NT2/D1 (cell line): ENCODE data around the gene CTDSPL2.

Experiments used
- DNase-seq: peaks from one replicate; pipeline ENCODE4 v3.0.0-alpha.2; 2011; ENCODE audit warnings: low read depth, low spot score
- H3K27me3 ChIP-seq: 2 replicates; pipeline ENCODE4 v1.6.0; 2011; ENCODE audit warnings: mild to moderate bottlenecking; ENCODE audit not compliant: insufficient read length, insufficient read depth
- H3K36me3 ChIP-seq: 2 replicates; pipeline ENCODE4 v1.6.1; 2011; ENCODE audit warnings: mild to moderate bottlenecking, low read length, mixed read lengths; ENCODE audit not compliant: insufficient read depth, insufficient read length
- H3K4me1 ChIP-seq: 2 replicates; pipeline ENCODE4 v1.5.1; 2011; ENCODE audit not compliant: insufficient read depth, insufficient read length
- H3K4me3 ChIP-seq: 2 replicates; pipeline ENCODE4 v1.5.1; 2011; ENCODE audit warnings: low read depth; ENCODE audit not compliant: insufficient read length
- H3K9ac ChIP-seq: 2 replicates; pipeline ENCODE4 v1.6.0; 2011; ENCODE audit warnings: low read depth; ENCODE audit not compliant: insufficient read length
- H3K9me3 ChIP-seq: 2 replicates; pipeline ENCODE4 v1.5.1; 2011; ENCODE audit warnings: mild to moderate bottlenecking, low read length; ENCODE audit not compliant: insufficient read depth
- SUZ12 ChIP-seq: IDR thresholded peaks from 2 replicates; pipeline ENCODE4 v1.6.1; 2011; ENCODE audit not compliant: insufficient read length, insufficient read depth; ENCODE audit errors: extremely low read depth
- YY1 ChIP-seq: IDR thresholded peaks from 2 replicates; pipeline ENCODE4 v1.6.1; 2011; ENCODE audit not compliant: insufficient read length, insufficient read depth
- ZNF274 ChIP-seq: IDR thresholded peaks from 2 replicates; pipeline ENCODE4 v1.6.1; 2011; ENCODE audit warnings: mild to moderate bottlenecking, low read depth, low read length

CTDSPL2 gene

GRCh38 chr15:44458429-44458828 lies 31.0 kb downstream of the CTDSPL2 start:
- H3K9ac ChIP-seq, result no peak overlapping the region
- H3K4me1 ChIP-seq, result no peaks in the 10 kb centered on the region
- peaks cover 31% of the 10 kb centered on the region for H3K36me3 ChIP-seq
- H3K9me3 ChIP-seq, result no peaks in the 10 kb centered on the region
- TF ChIP-seq SUZ12, result no peak
- TF ChIP-seq YY1, result no peak
- TF ChIP-seq ZNF274, result no peak
- H3K4me3 ChIP-seq, result no peak overlapping the region
- DNase-seq, result no peak
- no peaks in the 10 kb centered on the region for H3K27me3 ChIP-seq

- no peak overlapping the region for H3K4me3 ChIP-seq
- no peak for TF ChIP-seq ZNF274
- no peak for TF ChIP-seq YY1
- H3K27me3 ChIP-seq, result no peaks in the 10 kb centered on the region
- no peak overlapping the region for H3K9ac ChIP-seq
- no peaks in the 10 kb centered on the region for H3K9me3 ChIP-seq
- DNase-seq, result no peak
- peaks cover 21% of the 10 kb centered on the region for H3K36me3 ChIP-seq
- H3K4me1 ChIP-seq, result no peaks in the 10 kb centered on the region
Observed at GRCh38 chr15:44468709-44469385, 41.4 kb downstream of the CTDSPL2 start.

GRCh38 chr15:44471885-44472455 lies 44.5 kb downstream of the CTDSPL2 start:
- H3K9ac ChIP-seq, result no peak overlapping the region
- peaks cover 13% of the 10 kb centered on the region for H3K36me3 ChIP-seq
- H3K4me1 ChIP-seq, result no peaks in the 10 kb centered on the region
- H3K4me3 ChIP-seq, result no peak overlapping the region
- no peaks in the 10 kb centered on the region for H3K27me3 ChIP-seq
- no peaks in the 10 kb centered on the region for H3K9me3 ChIP-seq
- DNase-seq, result no peak
- TF ChIP-seq ZNF274 (no peak), YY1 (no peak), SUZ12 (no peak)

DNA sequence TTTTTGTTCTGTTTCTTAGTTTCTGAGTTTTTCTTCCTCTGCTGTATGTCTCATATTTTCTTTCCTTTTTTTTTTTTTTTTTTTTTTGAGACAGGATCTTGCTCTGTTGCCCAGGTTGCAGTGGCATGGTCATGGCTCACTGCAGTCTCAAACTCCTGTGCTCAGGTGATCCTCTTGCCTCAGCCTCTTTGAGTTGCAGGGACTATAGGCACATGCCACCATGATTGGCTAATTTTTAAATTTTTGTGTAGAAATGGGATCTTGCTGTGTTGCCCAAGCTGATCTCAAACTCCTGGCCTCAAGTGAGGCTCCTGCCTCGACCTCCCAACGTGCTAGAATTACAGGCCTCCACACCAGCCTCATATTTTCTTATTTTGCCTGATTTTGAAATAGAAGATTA lies 51.9 kb downstream of the CTDSPL2 start:
- H3K9ac ChIP-seq, result no peak overlapping the region
- TF ChIP-seq ZNF274 (no peak), SUZ12 (no peak), YY1 (no peak)
- DNase-seq, result no peak
- H3K4me3 ChIP-seq, result no peak overlapping the region
- peaks cover 7% of the 10 kb centered on the region for H3K36me3 ChIP-seq
- H3K9me3 ChIP-seq, result no peaks in the 10 kb centered on the region
- no peaks in the 10 kb centered on the region for H3K27me3 ChIP-seq
- H3K4me1 ChIP-seq, result no peaks in the 10 kb centered on the region

- Histone ChIP-seq H3K36me3 (peaks cover 24% of the 10 kb centered on the region), H3K27me3 (no peaks in the 10 kb centered on the region), H3K9ac (no peak overlapping the region), H3K4me1 (no peaks in the 10 kb centered on the region), H3K9me3 (no peaks in the 10 kb centered on the region), H3K4me3 (no peak overlapping the region)
- TF ChIP-seq ZNF274, result no peak
- TF ChIP-seq SUZ12, result no peak
- TF ChIP-seq YY1, result no peak
- DNase-seq, result no peak
Observed at GRCh38 chr15:44482090-44482489, 54.7 kb downstream of the CTDSPL2 start.

- no peak for DNase-seq
- TF ChIP-seq SUZ12 (no peak), YY1 (no peak), ZNF274 (no peak)
Observed at GRCh38 chr15:44485880-44486279, 58.5 kb downstream of the CTDSPL2 start.

GRCh38 chr15:44489464-44489863 lies 62.0 kb downstream of the CTDSPL2 start:
- Histone ChIP-seq H3K9ac (no peak overlapping the region), H3K36me3 (peaks cover 49% of the 10 kb centered on the region), H3K4me3 (no peak overlapping the region), H3K4me1 (no peaks in the 10 kb centered on the region), H3K27me3 (no peaks in the 10 kb centered on the region), H3K9me3 (no peaks in the 10 kb centered on the region)
- no peak for TF ChIP-seq SUZ12
- no peak for TF ChIP-seq ZNF274
- TF ChIP-seq YY1, result no peak
- no peak for DNase-seq

More at GRCh38 chr15:44485880-44486279, 58.5 kb downstream of the CTDSPL2 start:
- no peaks in the 10 kb centered on the region for H3K9me3 ChIP-seq
- peaks cover 44% of the 10 kb centered on the region for H3K36me3 ChIP-seq
- no peaks in the 10 kb centered on the region for H3K27me3 ChIP-seq
- no peaks in the 10 kb centered on the region for H3K4me1 ChIP-seq
- no peak overlapping the region for H3K9ac ChIP-seq
- H3K4me3 ChIP-seq, result no peak overlapping the region
